ENCODE measurements around the gene INHBC.
"Not testable (repeated sequence)": the region's sequence is repeated elsewhere in the genome, so short reads cannot be mapped to it uniquely, and the experiment has no call there.

DNA sequence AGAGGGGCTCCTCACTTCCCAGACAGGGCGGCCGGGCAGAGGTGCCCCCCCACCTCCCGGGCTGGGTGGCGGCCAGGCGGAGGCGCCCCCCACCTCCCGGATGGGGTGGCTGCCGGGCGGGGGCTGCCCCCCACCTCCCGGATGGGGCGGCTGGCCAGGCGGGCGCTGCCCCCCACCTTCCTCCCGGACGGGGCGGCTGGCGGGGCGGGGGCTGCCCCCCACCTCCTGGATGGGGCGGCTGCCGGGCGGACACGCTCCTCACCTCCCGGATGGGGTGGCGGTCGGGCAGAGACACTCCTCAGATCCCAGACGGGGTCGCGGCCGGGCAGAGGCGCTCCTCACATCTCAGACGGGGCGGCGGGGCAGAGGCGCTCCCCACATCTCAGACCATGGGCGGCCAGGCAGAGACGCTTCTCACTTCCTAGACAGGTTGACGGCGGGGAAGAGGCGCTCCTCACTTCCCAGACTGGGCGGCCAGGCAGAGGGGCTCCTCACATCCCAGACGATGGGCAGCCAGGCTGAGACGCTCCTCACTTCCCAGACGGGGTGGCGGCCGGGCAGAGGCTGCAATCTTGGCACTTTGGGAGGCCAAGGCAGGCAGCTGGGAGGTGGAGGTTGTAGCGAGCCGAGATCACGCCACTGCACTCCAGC lies 60.6 kb downstream of the INHBC start:
- TF ChIP-seq CTCF, POLR2AphosphoS5, POLR2A (IDR thresholded peaks at IDR 0.05): not testable (repeated sequence)
